Measurements from ENCODE around the gene BACH2. TPM values are rescaled to one million over a fixed set of nuclear protein-coding genes. Genes with fewer than 3 reads are reported as not detected.
A peak's percentile ranks its signal among the peaks of the same experiment; 100 is the strongest.

The BACH2 gene
- total and polyA plus RNA-seq, 2 of the 4 experiments (the other 2 are of a cell fraction) = 1.3 to 1.4 TPM

- dilution Hi-C loops (cut with HindIII; ENCODE audit: low sequenced_read_pairs, unreplicated experiment) = no loop called here
- intact Hi-C loops (cut with micrococcal nuclease) = no loop called here
- H2BK15ac ChIP-seq (ENCODE audit: low read depth, low read length) = no peak overlapping the region
- no peak for ATAC-seq (ENCODE audit: low read depth)
- H2BK120ac ChIP-seq (ENCODE audit: low read depth, low read length) = no peak overlapping the region
- no peak overlapping the region for H3K4me2 ChIP-seq (ENCODE audit: low read depth, low read length)
- no peaks in the 10 kb centered on the region for H3K36me3 ChIP-seq (ENCODE audit: control insufficient read depth, insufficient read depth, low read length)
- no peak overlapping the region for H2AFZ ChIP-seq (replicated peaks; ENCODE audit: low read length, poor library complexity)
- H4K8ac ChIP-seq (ENCODE audit: low read depth in 2 of 2, low read length in 2 of 2) = peak overlapping the region in 1 of 2 experiments; percentile 6; a peak in 2 of 4 replicates
- H3K18ac ChIP-seq (ENCODE audit: low read depth, low read length) = 0 out of 2 replicates have a peak overlapping the region, but pooled peaks have one; percentile 41
- H2AK9ac ChIP-seq (replicated peaks; ENCODE audit: low read depth, low read length, poor library complexity) = no peak overlapping the region
- H3K23ac ChIP-seq (ENCODE audit: low read depth, low read length) = no peak overlapping the region
- no peaks in the 10 kb centered on the region for H3K27me3 ChIP-seq (ENCODE audit: control insufficient read depth, insufficient read depth, low read length)
- no peak overlapping the region for H3K4ac ChIP-seq (ENCODE audit: low read depth, low read length)
- H3K4me3 ChIP-seq (ENCODE audit: insufficient read depth, low read depth, low read length) = no peak overlapping the region
- H2BK20ac ChIP-seq (ENCODE audit: low read depth, low read length) = peak overlapping the region; percentile 8; the same call in 1 of the 2 replicates
- no peak overlapping the region for H2BK5ac ChIP-seq (ENCODE audit: low read depth, low read length, poor library complexity, severe bottlenecking)
- no peaks in the 10 kb centered on the region for H4K20me1 ChIP-seq (ENCODE audit: insufficient read depth, low read length)
- peaks cover 3% of the 10 kb centered on the region for H3K9me1 ChIP-seq (ENCODE audit: insufficient read depth, low read length)
- in situ Hi-C loops (cut with MboI; ENCODE audit: low sequenced_read_pairs) = no loop called here
- H2AK5ac ChIP-seq (ENCODE audit: low read depth, low read length) = no peak overlapping the region
- POLR2A ChIA-PET (ENCODE audit: unreplicated experiment) = no interaction called here
- no peaks in the 10 kb centered on the region for H3K9me3 ChIP-seq (ENCODE audit: control insufficient read depth, insufficient read depth, low read length)
- H3K9ac ChIP-seq (ENCODE audit: low read depth, low read length) = no peak overlapping the region
- no CpG with 5 or more reads among the region's 5 CpGs for WGBS, 2 experiments (ENCODE audit: extremely low coverage in 2 of 2, insufficient read length in 1 of 2)
- TF ChIP-seq NFE2L2 (IDR thresholded peaks at IDR 0.05; ENCODE audit: low read depth, low read length) = no peak
- TF ChIP-seq RFX5 (IDR thresholded peaks at IDR 0.05; ENCODE audit: low read depth, low read length) = no peak
- no peak for TF ChIP-seq RAD21 (IDR thresholded peaks at IDR 0.05; ENCODE audit: low read length)
- TF ChIP-seq ELK1 (IDR thresholded peaks at IDR 0.05; ENCODE audit: borderline replicate concordance, low read depth, low read length) = no peak
- no peak for TF ChIP-seq MXI1 (IDR thresholded peaks at IDR 0.05; ENCODE audit: borderline replicate concordance, low read depth, low read length)
- TF ChIP-seq CEBPB (IDR thresholded peaks at IDR 0.05; ENCODE audit: low read depth, low read length) = no peak
- no peak for TF ChIP-seq POLR2A (IDR thresholded peaks at IDR 0.05; ENCODE audit: low read depth, low read length)
- TF ChIP-seq CTCF (conservative IDR thresholded peaks at IDR 0.05; ENCODE audit: low read depth, low read length) = no peak
- no peak for TF ChIP-seq MAZ (IDR thresholded peaks at IDR 0.05; ENCODE audit: borderline replicate concordance, low read depth, low read length)
- no peak for TF ChIP-seq MAFK (IDR thresholded peaks at IDR 0.05; ENCODE audit: low read depth, low read length)
- TF ChIP-seq FOS (IDR thresholded peaks at IDR 0.05; ENCODE audit: low read depth, low read length) = no peak
- no peak overlapping the region for H4K91ac ChIP-seq (ENCODE audit: insufficient read depth, low read depth, low read length)
- CTCF ChIA-PET = no interaction called here
- H3K56ac ChIP-seq (ENCODE audit: extremely low read depth, insufficient read depth, low read length) = no peak overlapping the region
- 0 out of 2 replicates have a peak overlapping the region, but pooled peaks have one; percentile 42 for H3K14ac ChIP-seq (replicated peaks; ENCODE audit: low read depth, low read length)
- peaks cover 7% of the 10 kb centered on the region for H3K4me1 ChIP-seq (ENCODE audit: control insufficient read depth, insufficient read depth, low read length)
- no TSS peak for BruUV-seq (replicated peaks)
- no peak overlapping the region for H3K27ac ChIP-seq (ENCODE audit: insufficient read depth, low read length)
- no peak for DNase-seq
- H3K79me1 ChIP-seq (ENCODE audit: low read depth in 1 of 2, low read length in 2 of 2) = no peaks in the 10 kb centered on the region
- H4K5ac ChIP-seq (ENCODE audit: low read depth, low read length) = no peak overlapping the region
Measured at GRCh38 chr6:90190752-90191395, 105.8 kb downstream of the BACH2 start.
